Measurements from ENCODE around the gene F12.
A peak's percentile ranks its signal among the peaks of the same experiment; 100 is the strongest.
"Not testable (repeated sequence)": the region's sequence is repeated elsewhere in the genome, so short reads cannot be mapped to it uniquely, and the experiment has no call there.

F12 gene

GRCh38 chr5:177432143-177432838 lies 22.9 kb upstream of the F12 start:
- no peak for DNase-seq (ENCODE audit: low read depth)

- DNase-seq (ENCODE audit: low read depth) = no peak
Observed at GRCh38 chr5:177431317-177432142, 22.2 kb upstream of the F12 start.

GRCh38 chr5:177430972-177431316 lies 21.6 kb upstream of the F12 start:
- no peak for DNase-seq (ENCODE audit: low read depth)

- DNase-seq (ENCODE audit: low read depth) = no peak
Observed at GRCh38 chr5:177430140-177430951, 21.0 kb upstream of the F12 start.

- DNase-seq (ENCODE audit: low read depth) = peak; percentile 75
Observed at GRCh38 chr5:177429248-177430040, 20.1 kb upstream of the F12 start.

GRCh38 chr5:177428574-177429217 lies 19.3 kb upstream of the F12 start:
- no peak for DNase-seq (ENCODE audit: low read depth)

- DNase-seq (ENCODE audit: low read depth) = no peak
Observed at GRCh38 chr5:177427919-177428573, 18.7 kb upstream of the F12 start.

- DNase-seq (ENCODE audit: low read depth) = no peak
Observed at GRCh38 chr5:177427211-177427822, 18.0 kb upstream of the F12 start.

- peak; percentile 56 for DNase-seq (ENCODE audit: low read depth)
Observed at GRCh38 chr5:177426566-177427210, 17.3 kb upstream of the F12 start, which contains the start of gene GRK6. TSS of gene GRK6 (plus strand) at chr5:177426676. CDS start at chr5:177426846, 170 bp downstream.

- peak; percentile 96 for DNase-seq (ENCODE audit: low read depth)
Observed at GRCh38 chr5:177425801-177426565, 16.6 kb upstream of the F12 start.

GRCh38 chr5:177425196-177425800 lies 15.9 kb upstream of the F12 start:
- no peak for DNase-seq (ENCODE audit: low read depth)

- no peak for DNase-seq (ENCODE audit: low read depth)
Observed at GRCh38 chr5:177423671-177424070, 14.3 kb upstream of the F12 start.

- DNase-seq (ENCODE audit: low read depth) = no peak
Observed at GRCh38 chr5:177421062-177421798, 11.9 kb upstream of the F12 start.

- DNase-seq (ENCODE audit: low read depth) = not testable (repeated sequence)
Observed at GRCh38 chr5:177420472-177420871, 11.1 kb upstream of the F12 start.

- DNase-seq (ENCODE audit: low read depth) = no peak
Observed at GRCh38 chr5:177419046-177419445, 9.7 kb upstream of the F12 start.

GRCh38 chr5:177417081-177417480 lies 7.7 kb upstream of the F12 start:
- not testable (repeated sequence) for DNase-seq (ENCODE audit: low read depth)

- no peak for DNase-seq (ENCODE audit: low read depth)
Observed at GRCh38 chr5:177414481-177414880, 5.1 kb upstream of the F12 start.
